Stimulated activated CD8-positive, alpha-beta memory T cell treated with anti-CD3 and anti-CD28 coated beads, Interleukin-7, amount 100 ng/mL, for 4 hours (primary cell): ENCODE measurements around the gene FAM162B.
"Not testable (repeated sequence)": the region's sequence is repeated elsewhere in the genome, so short reads cannot be mapped to it uniquely, and the experiment has no call there.

Experiments used
- DNase-seq, 2 donors: peaks; one replicate each; pipeline ENCODE4 v3.0.0-alpha.2; 2020; ENCODE audit warnings: low read depth in 2 of 2

FAM162B gene

GRCh38 chr6:116726947-116727346 lies 38.6 kb downstream of the FAM162B start:
- DNase-seq = no peak

GRCh38 chr6:116714761-116715160 lies 50.8 kb downstream of the FAM162B start:
- DNase-seq = no peak

- DNase-seq = no peak
Measured at GRCh38 chr6:116714296-116714695, 51.2 kb downstream of the FAM162B start.

GRCh38 chr6:116705917-116706316 lies 59.6 kb downstream of the FAM162B start:
- no peak for DNase-seq

- not testable (repeated sequence) for DNase-seq
Measured at GRCh38 chr6:116703888-116704287, 61.6 kb downstream of the FAM162B start.
